RWPE1 (cell line): ENCODE results near the gene NEMP2.

Experiments used
- CTCF ChIA-PET: fragments of 350-600 bp; sonication (Branson Sonifier 250); formaldehyde crosslinking; extraction: SDS; loops from one replicate; lab custom pipeline; 2021; lab: Yijun Ruan, JAX
- POLR2A ChIA-PET: fragments of 400-600 bp; formaldehyde crosslinking; extraction: SDS; loops from one replicate; lab custom pipeline; 2020; ENCODE audit warnings: antibody characterized with exemption; ENCODE audit not compliant: low non-redundant PET; lab: Yijun Ruan, JAX
- DNase-seq: peaks from one replicate; pipeline ENCODE4 v3.0.0; 2012; ENCODE audit warnings: low spot score
- H3K27ac ChIP-seq: fragments of 450-650 bp; 2 replicates; pipeline ENCODE4 v1.5.1; 2017
- TF ChIP-seq, protein P1 (sequence below): fragments of 450-650 bp; conservative IDR thresholded peaks from 2 replicates; pipeline ENCODE4 v1.5.1; 2017; ENCODE audit warnings: low read depth, mild to moderate bottlenecking

Gene NEMP2

DNA sequence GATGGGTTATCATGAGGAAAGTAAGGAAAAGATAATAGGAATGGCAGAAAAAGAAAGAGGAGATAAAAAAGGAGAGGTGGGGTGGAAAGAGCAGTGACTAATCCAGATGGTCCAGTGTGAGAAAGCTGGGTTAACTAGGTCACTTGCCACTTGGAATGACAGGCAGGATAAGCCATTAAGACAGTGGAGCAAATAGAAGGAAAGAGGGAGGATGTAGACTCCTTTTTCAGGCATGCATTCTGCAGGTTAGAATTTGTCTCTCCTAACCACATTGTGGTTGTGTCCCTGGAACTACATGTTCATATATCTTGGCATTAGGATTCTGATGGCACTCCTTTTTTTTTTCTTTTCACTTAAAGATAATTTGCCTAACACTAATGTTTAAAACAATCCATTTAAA is 13.4 kb upstream of the NEMP2 start:
- ChIA-PET CTCF (no interaction called here), POLR2A (no interaction called here)
- TF ChIP-seq, protein P1, sequence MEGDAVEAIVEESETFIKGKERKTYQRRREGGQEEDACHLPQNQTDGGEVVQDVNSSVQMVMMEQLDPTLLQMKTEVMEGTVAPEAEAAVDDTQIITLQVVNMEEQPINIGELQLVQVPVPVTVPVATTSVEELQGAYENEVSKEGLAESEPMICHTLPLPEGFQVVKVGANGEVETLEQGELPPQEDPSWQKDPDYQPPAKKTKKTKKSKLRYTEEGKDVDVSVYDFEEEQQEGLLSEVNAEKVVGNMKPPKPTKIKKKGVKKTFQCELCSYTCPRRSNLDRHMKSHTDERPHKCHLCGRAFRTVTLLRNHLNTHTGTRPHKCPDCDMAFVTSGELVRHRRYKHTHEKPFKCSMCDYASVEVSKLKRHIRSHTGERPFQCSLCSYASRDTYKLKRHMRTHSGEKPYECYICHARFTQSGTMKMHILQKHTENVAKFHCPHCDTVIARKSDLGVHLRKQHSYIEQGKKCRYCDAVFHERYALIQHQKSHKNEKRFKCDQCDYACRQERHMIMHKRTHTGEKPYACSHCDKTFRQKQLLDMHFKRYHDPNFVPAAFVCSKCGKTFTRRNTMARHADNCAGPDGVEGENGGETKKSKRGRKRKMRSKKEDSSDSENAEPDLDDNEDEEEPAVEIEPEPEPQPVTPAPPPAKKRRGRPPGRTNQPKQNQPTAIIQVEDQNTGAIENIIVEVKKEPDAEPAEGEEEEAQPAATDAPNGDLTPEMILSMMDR = no peak
- no peak for DNase-seq
- peak overlapping the region; percentile 55 for H3K27ac ChIP-seq

DNA sequence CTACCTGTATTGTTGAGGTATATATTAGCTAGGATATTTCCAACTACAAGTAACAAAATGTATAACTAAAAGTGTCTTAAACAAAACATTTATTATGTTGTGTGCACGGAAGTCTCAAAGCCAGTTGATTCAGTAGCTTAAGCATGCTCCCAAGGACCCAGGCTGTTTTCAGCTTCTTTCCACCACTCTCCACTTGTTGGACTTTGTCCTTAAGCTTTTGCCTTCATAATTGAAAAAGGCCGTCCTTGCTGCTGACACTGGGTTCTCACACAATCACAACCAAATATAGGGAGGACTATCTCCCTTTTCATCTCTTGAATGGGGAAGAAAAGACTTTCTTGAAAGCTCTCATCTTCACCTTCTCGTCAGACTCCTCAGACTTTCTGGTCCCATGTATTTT is 12.2 kb upstream of the NEMP2 start:
- ChIA-PET CTCF (interaction anchor here (0.7 kb wide), 1 partner anchor 81 kb away, joined by 3 read pairs; no protein-coding TSS in a partner anchor), POLR2A (no interaction called here)
- DNase-seq = no peak
- no peak overlapping the region for H3K27ac ChIP-seq
- TF ChIP-seq, protein P1 = no peak

DNA sequence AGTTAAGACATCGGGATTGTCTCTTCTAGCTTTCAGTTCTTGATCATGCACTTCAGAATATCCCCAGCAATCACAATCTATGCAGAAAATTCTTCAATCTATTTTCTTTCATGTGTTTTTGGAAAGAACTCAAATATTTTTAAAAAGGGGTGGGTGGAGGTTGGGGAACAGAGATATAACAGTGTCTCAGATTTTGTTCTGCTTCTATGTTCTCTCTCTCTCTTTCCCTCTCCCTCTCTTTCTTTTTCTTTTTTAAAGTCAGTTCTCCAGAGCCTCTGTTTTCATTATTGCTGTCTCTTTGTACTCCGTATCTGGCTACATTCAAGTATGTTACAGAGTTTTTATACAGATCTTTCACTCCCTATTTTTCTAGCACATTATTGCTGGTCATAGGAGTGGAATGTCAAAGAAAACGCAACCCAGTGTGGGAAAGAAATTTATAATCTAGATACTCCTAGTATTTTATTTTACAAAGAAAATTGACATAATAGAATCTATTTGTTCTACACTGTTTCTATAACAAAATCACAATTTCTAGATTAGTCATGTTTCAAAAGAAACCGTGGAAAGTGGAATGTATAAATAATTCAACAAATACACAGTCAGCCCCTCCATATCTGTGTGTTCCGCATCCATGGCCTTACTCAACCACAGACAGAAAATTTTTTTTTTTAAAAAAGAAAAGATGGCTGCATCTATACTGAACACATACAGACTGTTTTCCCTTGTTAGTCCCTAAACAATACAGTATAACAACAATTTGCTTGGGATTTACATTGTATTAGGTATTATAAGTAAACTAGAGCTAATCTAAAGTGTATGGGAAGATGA is 11.2 kb upstream of the NEMP2 start:
- CTCF ChIA-PET = interaction anchor here (0.7 kb wide), 1 partner anchor 82 kb away, joined by 3 read pairs; no protein-coding TSS in a partner anchor
- TF ChIP-seq, protein P1 = no peak
- H3K27ac ChIP-seq = no peak overlapping the region
- POLR2A ChIA-PET = no interaction called here
- no peak for DNase-seq

DNA sequence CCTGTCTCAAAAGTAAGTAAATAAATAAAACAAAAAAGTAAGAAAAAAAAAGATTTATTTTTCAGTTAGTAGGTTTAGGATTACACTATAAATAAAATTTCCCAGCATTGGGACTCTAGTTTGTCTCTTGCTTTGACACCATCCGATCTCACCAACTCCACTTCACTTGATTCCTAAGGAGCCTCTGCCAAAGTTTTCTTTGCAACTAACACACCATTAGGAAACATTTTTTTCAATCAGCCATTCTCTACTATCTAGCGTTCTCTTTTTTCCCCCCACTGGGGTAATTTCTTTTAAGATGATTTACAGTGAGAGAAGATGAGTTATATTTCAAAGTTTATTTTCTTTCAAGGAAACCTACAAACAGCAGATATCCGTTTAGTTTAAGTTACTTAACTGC is 10.6 kb upstream of the NEMP2 start:
- TF ChIP-seq, protein P1 = no peak
- ChIA-PET POLR2A (no interaction called here), CTCF (no interaction called here)
- no peak overlapping the region for H3K27ac ChIP-seq
- no peak for DNase-seq

DNA sequence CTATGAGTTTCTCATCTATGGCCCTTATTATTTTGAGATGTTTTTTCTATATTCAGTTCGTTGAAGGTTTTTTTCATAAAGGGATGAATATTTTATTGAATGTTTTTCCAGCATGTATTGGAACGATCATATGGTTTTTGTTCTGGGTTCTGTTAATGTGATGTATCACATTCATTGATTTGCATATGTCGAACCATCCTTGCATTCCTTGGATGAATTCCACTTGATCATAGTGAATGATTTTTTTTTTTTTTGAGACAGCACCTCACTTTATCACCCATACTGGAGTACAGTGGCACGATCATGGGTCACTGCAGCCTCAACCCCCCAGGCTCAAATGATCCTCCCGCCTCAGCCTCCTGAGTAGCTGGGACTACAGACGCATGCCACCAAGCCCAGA is 5.5 kb upstream of the NEMP2 start:
- TF ChIP-seq, protein P1 = no peak
- CTCF ChIA-PET = interaction anchor here (0.6 kb wide), 1 partner anchor 9 kb away, joined by 3 read pairs; no protein-coding TSS in a partner anchor
- DNase-seq = no peak
- POLR2A ChIA-PET = no interaction called here
- H3K27ac ChIP-seq = no peak overlapping the region

DNA sequence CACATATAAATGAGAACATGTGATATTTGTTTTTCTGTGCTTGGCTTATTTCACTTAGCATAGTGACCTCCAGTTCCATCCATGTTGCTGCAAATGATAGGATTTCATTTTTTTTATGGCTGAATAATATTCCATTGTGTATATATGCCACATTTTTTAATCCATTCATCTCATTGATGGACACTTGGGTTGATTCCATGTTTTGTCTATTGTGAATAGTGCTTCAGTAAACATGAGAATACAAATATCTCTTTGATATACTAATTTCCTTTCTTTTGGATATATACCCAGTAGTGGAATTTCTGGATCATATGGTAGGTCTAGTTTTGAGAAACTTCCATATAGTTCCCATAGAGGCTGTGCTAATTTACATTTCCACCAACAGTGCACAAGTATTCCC is 3.7 kb upstream of the NEMP2 start:
- no peak for DNase-seq
- ChIA-PET CTCF (interaction anchor here (0.6 kb wide), 1 partner anchor 124 kb away, joined by 3 read pairs; no protein-coding TSS in a partner anchor), POLR2A (no interaction called here)
- TF ChIP-seq, protein P1 = no peak
- H3K27ac ChIP-seq = no peak overlapping the region
